HepG2 (cell line): Measurements from ENCODE around the gene PARVA.

Source experiments
- GPN1 ChIP-seq: sonication (generic); formaldehyde crosslinking; IDR thresholded peaks from 2 replicates; pipeline ENCODE4 v1.5.1; 2020; ENCODE audit warnings: missing genetic modification reagents, borderline replicate concordance
- POLR2A ChIP-seq, 2 experiments: IDR thresholded peaks; 2 replicates each; pipeline ENCODE4 v1.6.1; 2011; ENCODE audit warnings: low read depth in 2 of 2, low read length in 2 of 2, mild to moderate bottlenecking in 1 of 2, moderate library complexity in 1 of 2; ENCODE audit not compliant: insufficient read depth in 1 of 2
- ZBTB21 ChIP-seq: sonication (generic); formaldehyde crosslinking; IDR thresholded peaks from 2 replicates; pipeline ENCODE4 v1.4.0; 2020; ENCODE audit warnings: missing genetic modification reagents
- TF ChIP-seq, protein P1 (sequence below): IDR thresholded peaks from 2 replicates; pipeline ENCODE4 v1.6.1; 2016

DNA sequence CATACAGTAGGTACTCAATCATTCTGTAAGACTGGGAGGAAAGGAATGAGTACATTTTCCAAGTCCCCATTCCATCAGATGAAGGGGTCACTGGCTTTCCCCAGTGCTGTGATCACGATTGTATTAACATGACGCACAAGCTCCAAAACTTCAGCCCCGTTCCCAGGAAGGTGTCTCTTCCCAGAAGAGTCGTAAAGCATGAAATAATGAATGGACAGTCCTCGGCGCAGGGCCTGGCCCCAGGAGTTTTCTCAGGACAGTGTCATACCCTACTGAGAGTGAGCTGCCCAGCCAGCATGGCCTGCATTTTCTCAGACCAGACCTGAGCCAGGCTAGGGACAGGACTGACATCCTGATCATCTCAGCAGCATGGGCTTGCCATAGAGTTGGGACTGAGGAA is 80.7 kb downstream of the PARVA start:
- TF ChIP-seq ZBTB21 (CRISPR knock-in tag) (no peak), GPN1 (CRISPR knock-in tag) (no peak), POLR2A (IDR thresholded peaks at IDR 0.05; ENCODE audit: insufficient read depth in 1 of 2, low read depth in 2 of 2, low read length in 2 of 2) (no peak)
- TF ChIP-seq, protein P1, sequence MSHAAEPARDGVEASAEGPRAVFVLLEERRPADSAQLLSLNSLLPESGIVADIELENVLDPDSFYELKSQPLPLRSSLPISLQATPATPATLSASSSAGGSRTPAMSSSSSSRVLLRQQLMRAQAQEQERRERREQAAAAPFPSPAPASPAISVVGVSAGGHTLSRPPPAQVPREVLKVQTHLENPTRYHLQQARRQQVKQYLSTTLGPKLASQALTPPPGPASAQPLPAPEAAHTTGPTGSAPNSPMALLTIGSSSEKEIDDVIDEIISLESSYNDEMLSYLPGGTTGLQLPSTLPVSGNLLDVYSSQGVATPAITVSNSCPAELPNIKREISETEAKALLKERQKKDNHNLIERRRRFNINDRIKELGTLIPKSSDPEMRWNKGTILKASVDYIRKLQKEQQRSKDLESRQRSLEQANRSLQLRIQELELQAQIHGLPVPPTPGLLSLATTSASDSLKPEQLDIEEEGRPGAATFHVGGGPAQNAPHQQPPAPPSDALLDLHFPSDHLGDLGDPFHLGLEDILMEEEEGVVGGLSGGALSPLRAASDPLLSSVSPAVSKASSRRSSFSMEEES (CRISPR knock-in tag): no peak
